Left lung (tissue), 14 donors: ENCODE data around the gene PRAMEF18. TPM values are rescaled to one million over a fixed set of nuclear protein-coding genes. Genes with fewer than 3 reads are reported as not detected.
"Not testable (repeated sequence)": the region's sequence is repeated elsewhere in the genome, so short reads cannot be mapped to it uniquely, and the experiment has no call there.

Experiments
- ATAC-seq: fragments of 200-7000 bp; cut with Tn5 transposase; one replicate; pipeline ENCODE4 v1.9.1; 2020; ENCODE audit warnings: moderate library complexity
- DNase-seq, 4 donors: peaks; one replicate each; pipeline ENCODE4 v3.0.0-alpha.2; 2013 to 2020
- H3K27ac ChIP-seq, 2 donors: fragments of 200-600 bp; sonication (generic) in 1 of 2; one replicate each; pipeline versions ENCODE4 v1.5.0 to v1.8.0; 2020 to 2021
- H3K27me3 ChIP-seq, 2 donors: fragments of 200-600 bp; sonication (generic) in 1 of 2; one replicate each; pipeline versions ENCODE4 v1.5.0 to v1.8.0; 2020 to 2021
- H3K36me3 ChIP-seq, 2 donors: fragments of 200-600 bp; sonication (generic) in 1 of 2; one replicate each; pipeline versions ENCODE4 v1.5.0 to v1.8.0; 2020 to 2021
- H3K4me1 ChIP-seq, 2 donors: fragments of 200-600 bp; one replicate each; pipeline ENCODE4 v1.8.0; 2021
- H3K4me3 ChIP-seq, 2 donors: fragments of 200-600 bp; sonication (generic) in 1 of 2; one replicate each; pipeline versions ENCODE4 v1.5.0 to v1.8.0; 2020 to 2021; ENCODE audit warnings: mild to moderate bottlenecking in 1 of 2
- H3K9me3 ChIP-seq, 2 donors: fragments of 200-600 bp; sonication (generic) in 1 of 2; one replicate each; pipeline versions ENCODE4 v1.5.0 to v1.8.0; 2020 to 2021
- intact Hi-C, 2 donors: fragments of 100-400 bp; cut with DNase I; formaldehyde crosslinking; loops; one replicate each; pipeline versions ENCODE4 v1.11.2 to v1.14.2; 2022
- long read RNA-seq, 12 donors: library from polyadenylated mRNA in 2 of 12; unstranded in 2 of 12; transcript quantifications; one replicate each; pipeline ENCODE4 v2.0.0 and lab custom pipeline, GENCODE V29; 2019 to 2026
- polyA plus RNA-seq, 6 donors: library from polyadenylated mRNA; unstranded; fragments of 120-200 nt; gene quantifications; one replicate each; pipeline ENCODE4 v1.2.1, GENCODE V29; 2013; ENCODE audit not compliant: insufficient read length in 6 of 6
- total RNA-seq, 2 donors: library from RNA; stranded (reverse); fragmentation: NEBNext Ultra II Directional; extraction: Animal tissue kit (Norgen Biotek cat#: 25700); gene quantifications; one replicate each; pipeline ENCODE4 v1.2.1, GENCODE V29; 2021
- donor health status: DM: no; HTN: yes; CAD: no.
- donor health status: DM: no; HTN: no; CAD: no.

The PRAMEF18 gene
- not detected for total RNA-seq
- polyA plus RNA-seq, result not detected
- long read RNA-seq, donor 1, result 0 reads
- long read RNA-seq, donor 2, result 0 reads
- long read RNA-seq, donor 3, result 0 reads
- long read RNA-seq, donor 4, result 0 reads
- long read RNA-seq, donor 5, result 0 reads
- long read RNA-seq, donor 6, result 0 reads
- long read RNA-seq, donor 7, result 0 reads
- long read RNA-seq, donor 8, result 0 reads
- long read RNA-seq, donor 9, result 0 reads
- long read RNA-seq, donor 10, result 0 reads
- long read RNA-seq, donor 11, result 0 reads
- long read RNA-seq, donor 12, result 0 reads

GRCh38 chr1:13225675-13226204, at the start of gene PRAMEF18:
TSS of gene PRAMEF18 (minus strand) at chr1:13226154. CDS start at chr1:13226106, 48 bp downstream.
- H3K27me3 ChIP-seq, H3K36me3 ChIP-seq, H3K27ac ChIP-seq, H3K9me3 ChIP-seq, H3K4me1 ChIP-seq, intact Hi-C loops, ATAC-seq, H3K4me3 ChIP-seq, DNase-seq: not testable (repeated sequence)

DNA sequence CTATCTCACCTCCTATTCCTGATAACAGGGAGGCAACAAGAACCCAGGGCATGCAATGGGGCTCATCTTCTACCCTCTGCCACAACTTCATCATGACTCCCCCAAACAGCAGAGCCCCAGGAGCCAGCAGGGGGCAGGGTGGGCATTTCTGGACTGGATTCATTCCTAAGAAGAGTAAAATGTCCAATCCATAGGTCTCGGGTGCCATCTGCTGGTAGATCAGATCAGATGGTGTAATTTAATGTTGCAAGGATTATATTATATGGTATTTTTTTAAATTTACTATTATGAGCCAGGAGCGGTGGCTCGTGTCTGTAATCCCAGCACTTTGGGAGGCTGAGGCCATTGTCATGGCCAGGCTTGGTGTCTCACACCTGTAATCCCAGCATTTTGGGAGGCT, 39.2 kb upstream of the PRAMEF18 start:
- H3K36me3 ChIP-seq, H3K27me3 ChIP-seq, H3K9me3 ChIP-seq, DNase-seq, H3K4me3 ChIP-seq, H3K27ac ChIP-seq, H3K4me1 ChIP-seq, ATAC-seq, intact Hi-C loops: not testable (repeated sequence)

DNA sequence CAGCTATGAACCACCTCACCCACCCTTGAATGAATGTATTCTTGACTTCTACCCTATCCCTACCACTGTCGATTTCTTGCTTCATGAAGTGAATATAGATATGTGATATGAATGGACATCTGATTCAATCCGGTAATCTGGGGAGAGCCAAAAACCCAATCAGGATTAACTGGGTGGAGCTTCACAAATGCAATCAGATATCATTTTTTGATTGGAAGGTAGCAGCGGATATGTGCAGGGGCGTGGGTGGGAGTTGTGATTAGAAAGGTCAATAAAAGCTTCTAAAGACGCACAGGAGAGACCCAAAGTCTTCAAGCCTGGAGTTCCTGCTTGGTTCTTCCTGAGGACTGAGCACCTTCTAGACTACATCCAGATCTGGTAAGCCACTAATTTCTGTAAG, 27.9 kb upstream of the PRAMEF18 start, which contains the start of gene PRAMEF5:
Gene PRAMEF5 (plus strand): TSS at position 301 of the 400 bp plus-strand sequence. CDS start 5,071 bp downstream, outside the sequence.
- H3K27me3 ChIP-seq, DNase-seq, H3K27ac ChIP-seq, H3K4me1 ChIP-seq, H3K36me3 ChIP-seq, intact Hi-C loops, ATAC-seq, H3K9me3 ChIP-seq, H3K4me3 ChIP-seq: not testable (repeated sequence)

- H3K4me1 ChIP-seq, H3K9me3 ChIP-seq, H3K36me3 ChIP-seq, H3K27ac ChIP-seq, H3K4me3 ChIP-seq, intact Hi-C loops, ATAC-seq, DNase-seq: not testable (repeated sequence)
- peaks cover 0 to 20% of the 10 kb centered on the region in 2 donors for H3K27me3 ChIP-seq
Measured at GRCh38 chr1:13247122-13247521, 21.2 kb upstream of the PRAMEF18 start.

GRCh38 chr1:13246554-13246871, 20.6 kb upstream of the PRAMEF18 start:
- H3K27ac ChIP-seq, H3K9me3 ChIP-seq, intact Hi-C loops, DNase-seq, H3K4me1 ChIP-seq, ATAC-seq, H3K4me3 ChIP-seq, H3K36me3 ChIP-seq: not testable (repeated sequence)
- peaks cover 0 to 20% of the 10 kb centered on the region in 2 donors for H3K27me3 ChIP-seq

- intact Hi-C loops, H3K4me3 ChIP-seq: not testable (repeated sequence)
Measured at GRCh38 chr1:13245841-13246553, 20.0 kb upstream of the PRAMEF18 start.

GRCh38 chr1:13243536-13244263, 17.7 kb upstream of the PRAMEF18 start:
- intact Hi-C loops, H3K4me1 ChIP-seq, ATAC-seq, H3K36me3 ChIP-seq, H3K9me3 ChIP-seq, DNase-seq, H3K27ac ChIP-seq, H3K4me3 ChIP-seq: not testable (repeated sequence)
- peaks cover 0 to 27% of the 10 kb centered on the region in 2 donors for H3K27me3 ChIP-seq

More at GRCh38 chr1:13245841-13246553, 20.0 kb upstream of the PRAMEF18 start:
- ATAC-seq, H3K36me3 ChIP-seq, H3K4me1 ChIP-seq, H3K27ac ChIP-seq, DNase-seq, H3K9me3 ChIP-seq: not testable (repeated sequence)
- peaks cover 0 to 20% of the 10 kb centered on the region in 2 donors for H3K27me3 ChIP-seq

GRCh38 chr1:13239633-13240032, 13.7 kb upstream of the PRAMEF18 start:
- H3K4me1 ChIP-seq, H3K9me3 ChIP-seq, H3K4me3 ChIP-seq, DNase-seq, intact Hi-C loops, H3K36me3 ChIP-seq, H3K27ac ChIP-seq, ATAC-seq: not testable (repeated sequence)
- peaks cover 0 to 28% of the 10 kb centered on the region in 2 donors for H3K27me3 ChIP-seq

- peaks cover 0 to 15% of the 10 kb centered on the region in 2 donors for H3K27me3 ChIP-seq
- intact Hi-C loops, H3K4me1 ChIP-seq, H3K4me3 ChIP-seq, H3K36me3 ChIP-seq, H3K9me3 ChIP-seq, ATAC-seq, DNase-seq, H3K27ac ChIP-seq: not testable (repeated sequence)
Measured at GRCh38 chr1:13237572-13237971, 11.6 kb upstream of the PRAMEF18 start.

GRCh38 chr1:13234057-13234456, 8.1 kb upstream of the PRAMEF18 start:
- H3K9me3 ChIP-seq, intact Hi-C loops, H3K36me3 ChIP-seq, H3K27ac ChIP-seq, DNase-seq, H3K4me1 ChIP-seq, ATAC-seq, H3K4me3 ChIP-seq: not testable (repeated sequence)
- peaks cover 0 to 20% of the 10 kb centered on the region in 2 donors for H3K27me3 ChIP-seq

DNA sequence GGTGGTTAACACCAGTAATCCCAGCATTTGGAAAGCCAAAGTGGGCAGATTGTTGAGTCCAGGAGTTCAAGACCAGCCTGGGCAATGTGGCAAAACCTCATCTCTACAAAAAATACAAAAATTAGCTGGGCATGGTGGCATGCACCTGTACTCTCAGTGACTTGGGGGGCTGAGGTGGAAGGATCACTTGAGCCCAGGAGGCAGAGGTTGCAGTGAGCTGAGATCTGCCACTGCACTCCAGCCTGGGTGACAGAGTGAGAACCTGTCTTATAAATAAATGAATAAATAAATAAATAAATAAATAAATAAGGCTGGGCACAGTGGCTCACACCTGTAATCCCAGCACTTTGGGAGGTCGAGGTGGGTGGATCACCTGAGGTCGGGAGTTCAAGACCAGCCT, 6.1 kb upstream of the PRAMEF18 start:
- intact Hi-C loops, DNase-seq, H3K4me1 ChIP-seq, ATAC-seq, H3K27ac ChIP-seq, H3K4me3 ChIP-seq, H3K9me3 ChIP-seq, H3K36me3 ChIP-seq: not testable (repeated sequence)
- peaks cover 0 to 11% of the 10 kb centered on the region in 2 donors for H3K27me3 ChIP-seq

DNA sequence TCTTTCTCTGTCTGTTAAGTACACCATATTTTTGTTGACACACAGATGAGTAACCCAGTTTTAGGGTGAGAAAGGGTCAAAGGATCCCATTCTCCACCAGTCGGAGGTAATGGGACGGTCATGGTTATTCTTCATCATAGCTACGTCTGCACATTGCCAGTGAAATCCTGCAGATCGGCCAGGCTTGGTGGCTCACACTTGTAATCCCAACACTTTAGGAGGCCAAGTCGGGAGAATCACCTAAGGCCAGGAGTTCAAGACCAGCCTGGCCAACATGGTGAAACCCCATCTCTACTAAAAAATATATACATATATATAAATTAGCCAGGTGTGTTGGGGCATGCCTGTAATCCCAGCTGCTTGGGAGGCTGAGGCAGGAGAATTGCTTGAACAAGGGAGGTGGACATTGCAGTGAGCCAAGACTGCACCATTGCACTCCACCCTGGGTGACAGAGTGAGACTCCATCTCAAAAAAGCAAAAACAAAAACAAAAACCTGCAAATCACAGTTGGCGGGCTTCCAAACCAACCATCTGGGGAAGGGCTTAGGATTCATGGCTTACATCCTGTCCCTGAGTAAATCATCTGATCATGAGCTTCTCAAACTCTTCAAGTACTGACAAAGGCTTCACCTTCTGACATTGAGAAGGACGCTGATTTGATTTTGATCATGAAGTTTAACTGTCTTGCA, 5.3 kb upstream of the PRAMEF18 start:
- H3K4me1 ChIP-seq, ATAC-seq, intact Hi-C loops, H3K36me3 ChIP-seq, H3K9me3 ChIP-seq, DNase-seq, H3K27me3 ChIP-seq, H3K4me3 ChIP-seq, H3K27ac ChIP-seq: not testable (repeated sequence)
